GM11168 (cell line): ENCODE data around the gene UNC5B.

Experiments
- in situ Hi-C: fragments of 300-500 bp; cut with MboI; formaldehyde crosslinking; loops from one replicate; pipeline ENCODE4 v1.12.0; 2022; ENCODE audit warnings: low sequenced_read_pairs; ENCODE audit not compliant: unreplicated experiment

Gene UNC5B

GRCh38 chr10:71247804-71248203 lies 35.4 kb downstream of the UNC5B start:
- in situ Hi-C loops, result no loop called here

GRCh38 chr10:71248210-71248609 lies 35.8 kb downstream of the UNC5B start:
- in situ Hi-C loops, result no loop called here

GRCh38 chr10:71249996-71250395 lies 37.6 kb downstream of the UNC5B start:
- in situ Hi-C loops, result no loop called here

GRCh38 chr10:71250405-71250804 lies 38.0 kb downstream of the UNC5B start:
- in situ Hi-C loops, result no loop called here

- in situ Hi-C loops, result no loop called here
Observed at GRCh38 chr10:71250842-71251241, 38.5 kb downstream of the UNC5B start.

- in situ Hi-C loops, result no loop called here
Observed at GRCh38 chr10:71251319-71251718, 38.9 kb downstream of the UNC5B start.

GRCh38 chr10:71252220-71252619 lies 39.9 kb downstream of the UNC5B start:
- in situ Hi-C loops, result no loop called here

- in situ Hi-C loops, result no loop called here
Observed at GRCh38 chr10:71253981-71254818, 41.8 kb downstream of the UNC5B start.

- in situ Hi-C loops, result no loop called here
Observed at GRCh38 chr10:71254834-71255549, 42.6 kb downstream of the UNC5B start.

GRCh38 chr10:71255550-71255807 lies 43.1 kb downstream of the UNC5B start:
- in situ Hi-C loops, result no loop called here

GRCh38 chr10:71255808-71256660 lies 43.7 kb downstream of the UNC5B start:
- in situ Hi-C loops, result no loop called here

GRCh38 chr10:71256661-71257318 lies 44.4 kb downstream of the UNC5B start:
- in situ Hi-C loops, result no loop called here

GRCh38 chr10:71257319-71257997 lies 45.1 kb downstream of the UNC5B start:
- in situ Hi-C loops, result no loop called here

GRCh38 chr10:71258046-71258445 lies 45.7 kb downstream of the UNC5B start:
- in situ Hi-C loops, result no loop called here

GRCh38 chr10:71258446-71259145 lies 46.2 kb downstream of the UNC5B start:
- in situ Hi-C loops, result no loop called here

- in situ Hi-C loops, result no loop called here
Observed at GRCh38 chr10:71259282-71259681, 46.9 kb downstream of the UNC5B start.

- in situ Hi-C loops, result no loop called here
Observed at GRCh38 chr10:71259815-71260501, 47.6 kb downstream of the UNC5B start.

- in situ Hi-C loops, result no loop called here
Observed at GRCh38 chr10:71260622-71261325, 48.4 kb downstream of the UNC5B start.
